ENCODE data around the gene EPHA5.

The EPHA5 gene

DNA sequence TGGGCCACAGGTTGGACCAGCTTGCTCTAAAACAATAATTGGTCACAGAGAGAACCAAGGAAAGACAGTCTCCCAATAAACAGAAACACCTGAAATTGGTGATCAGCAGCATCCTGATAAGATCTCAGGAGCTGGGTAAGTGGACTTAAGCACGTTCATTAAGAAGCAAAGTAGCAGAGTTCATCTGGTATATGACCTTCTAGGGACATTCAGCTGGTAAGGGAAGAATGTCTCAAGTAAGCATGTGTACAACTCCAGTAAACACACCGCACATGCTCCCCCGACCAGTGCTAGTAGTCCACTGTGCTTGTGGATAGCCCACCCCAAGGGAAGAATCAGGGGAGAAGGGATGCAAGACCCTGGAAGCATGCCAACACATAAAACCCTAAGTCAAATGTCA, 216.9 kb downstream of the EPHA5 start:
- H3K36me3 ChIP-seq (ENCODE audit: insufficient read depth, low read length), result no peaks in the 10 kb centered on the region
- no peak overlapping the region for H3K27ac ChIP-seq (ENCODE audit: low read depth, low read length)
- no peaks in the 10 kb centered on the region for H3K79me2 ChIP-seq (ENCODE audit: control insufficient read depth, insufficient read depth, low read length, unreplicated experiment)
- no peaks in the 10 kb centered on the region for H3K4me1 ChIP-seq (ENCODE audit: control insufficient read depth, insufficient read depth, low read length, unreplicated experiment)
- H3K27me3 ChIP-seq (ENCODE audit: insufficient read depth, low read length), result no peaks in the 10 kb centered on the region
- H3K4me3 ChIP-seq (ENCODE audit: low read depth, low read length), result no peak overlapping the region
- no peak overlapping the region for H2AFZ ChIP-seq (ENCODE audit: low read length, unreplicated experiment)

GRCh38 chr4:65450899-65451298, 219.4 kb downstream of the EPHA5 start:
- Histone ChIP-seq H3K4me3 (ENCODE audit: low read depth, low read length) (no peak overlapping the region), H3K36me3 (ENCODE audit: insufficient read depth, low read length) (no peaks in the 10 kb centered on the region), H2AFZ (ENCODE audit: low read length, unreplicated experiment) (no peak overlapping the region), H3K4me1 (ENCODE audit: control insufficient read depth, insufficient read depth, low read length, unreplicated experiment) (no peaks in the 10 kb centered on the region), H3K79me2 (ENCODE audit: control insufficient read depth, insufficient read depth, low read length, unreplicated experiment) (no peaks in the 10 kb centered on the region), H3K27me3 (ENCODE audit: insufficient read depth, low read length) (no peaks in the 10 kb centered on the region), H3K27ac (ENCODE audit: low read depth, low read length) (no peak overlapping the region)

DNA sequence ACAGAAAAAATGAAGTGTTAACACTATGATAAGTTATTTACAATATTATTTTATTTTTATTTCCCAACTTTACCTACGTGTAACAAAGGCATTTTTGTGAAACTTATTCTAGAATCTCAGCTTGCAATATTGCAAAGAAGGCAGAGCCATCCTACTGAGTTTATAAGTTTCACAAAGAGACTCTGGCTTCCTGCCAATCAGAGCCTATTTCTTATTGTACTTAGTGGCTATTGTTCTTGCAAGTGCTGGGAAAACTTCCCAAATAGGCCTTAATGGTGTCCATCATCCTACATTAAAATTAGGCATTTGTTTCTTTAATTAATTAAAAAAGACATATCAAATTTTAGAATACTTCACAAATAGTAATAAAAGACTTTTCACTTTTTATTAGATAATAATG, 233.2 kb downstream of the EPHA5 start:
- Histone ChIP-seq H2AFZ (ENCODE audit: low read length, unreplicated experiment) (no peak overlapping the region), H3K36me3 (ENCODE audit: insufficient read depth, low read length) (no peaks in the 10 kb centered on the region), H3K4me1 (ENCODE audit: control insufficient read depth, insufficient read depth, low read length, unreplicated experiment) (no peaks in the 10 kb centered on the region), H3K4me3 (ENCODE audit: low read depth, low read length) (no peak overlapping the region), H3K27ac (ENCODE audit: low read depth, low read length) (no peak overlapping the region), H3K27me3 (ENCODE audit: insufficient read depth, low read length) (no peaks in the 10 kb centered on the region), H3K79me2 (ENCODE audit: control insufficient read depth, insufficient read depth, low read length, unreplicated experiment) (no peaks in the 10 kb centered on the region)

DNA sequence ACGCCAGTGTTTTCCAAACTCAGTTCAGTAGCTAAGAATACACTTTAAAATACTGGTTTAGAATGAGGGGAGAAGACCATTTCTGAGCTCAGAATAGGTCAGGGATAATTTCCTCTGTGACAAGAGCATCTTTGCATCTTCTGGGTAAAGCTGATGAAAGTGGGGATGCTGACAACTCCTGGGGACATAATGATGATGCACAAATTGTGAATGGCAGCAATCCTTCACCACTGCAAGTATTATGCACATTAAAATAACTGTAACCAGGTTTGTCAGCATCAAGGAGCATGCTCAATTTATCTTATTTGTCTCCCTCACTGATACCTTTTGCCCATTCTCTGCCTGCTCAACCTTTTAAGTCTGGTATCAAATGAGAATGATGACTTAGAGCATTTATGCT, 248.2 kb downstream of the EPHA5 start:
- H3K4me1 ChIP-seq (ENCODE audit: control insufficient read depth, insufficient read depth, low read length, unreplicated experiment), result no peaks in the 10 kb centered on the region
- no peaks in the 10 kb centered on the region for H3K36me3 ChIP-seq (ENCODE audit: insufficient read depth, low read length)
- H3K79me2 ChIP-seq (ENCODE audit: control insufficient read depth, insufficient read depth, low read length, unreplicated experiment), result no peaks in the 10 kb centered on the region
- H3K27me3 ChIP-seq (ENCODE audit: insufficient read depth, low read length), result no peaks in the 10 kb centered on the region
- no peak overlapping the region for H2AFZ ChIP-seq (ENCODE audit: low read length, unreplicated experiment)
- H3K27ac ChIP-seq (ENCODE audit: low read depth, low read length), result no peak overlapping the region
- H3K4me3 ChIP-seq (ENCODE audit: low read depth, low read length), result no peak overlapping the region

DNA sequence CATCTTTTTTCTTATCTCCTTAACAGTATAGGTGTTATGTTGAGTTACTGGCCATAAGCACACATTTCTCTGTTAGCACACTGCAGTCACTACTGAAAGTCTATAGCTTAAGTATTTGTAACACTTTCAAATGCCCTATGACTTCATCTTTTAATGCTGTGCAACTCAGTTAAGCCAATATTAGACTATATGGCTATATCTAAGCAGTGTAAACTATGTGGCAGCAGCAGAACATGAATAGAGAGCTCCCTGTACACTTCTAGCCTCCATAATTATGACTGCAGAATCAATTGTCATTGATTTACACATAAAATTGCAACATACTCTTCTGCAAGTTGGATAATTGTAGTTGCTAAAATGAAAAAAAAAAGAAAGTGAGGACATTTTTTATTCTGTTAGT, 250.3 kb downstream of the EPHA5 start:
- Histone ChIP-seq H3K27me3 (ENCODE audit: insufficient read depth, low read length) (no peaks in the 10 kb centered on the region), H3K79me2 (ENCODE audit: control insufficient read depth, insufficient read depth, low read length, unreplicated experiment) (no peaks in the 10 kb centered on the region), H2AFZ (ENCODE audit: low read length, unreplicated experiment) (no peak overlapping the region), H3K27ac (ENCODE audit: low read depth, low read length) (no peak overlapping the region), H3K4me1 (ENCODE audit: control insufficient read depth, insufficient read depth, low read length, unreplicated experiment) (no peaks in the 10 kb centered on the region), H3K36me3 (ENCODE audit: insufficient read depth, low read length) (no peaks in the 10 kb centered on the region), H3K4me3 (ENCODE audit: low read depth, low read length) (no peak overlapping the region)

GRCh38 chr4:65416891-65417290, 253.4 kb downstream of the EPHA5 start:
- Histone ChIP-seq H3K27ac (ENCODE audit: low read depth, low read length) (no peak overlapping the region), H3K4me1 (ENCODE audit: control insufficient read depth, insufficient read depth, low read length, unreplicated experiment) (no peaks in the 10 kb centered on the region), H3K79me2 (ENCODE audit: control insufficient read depth, insufficient read depth, low read length, unreplicated experiment) (no peaks in the 10 kb centered on the region), H3K4me3 (ENCODE audit: low read depth, low read length) (no peak overlapping the region), H3K36me3 (ENCODE audit: insufficient read depth, low read length) (no peaks in the 10 kb centered on the region), H2AFZ (ENCODE audit: low read length, unreplicated experiment) (peak overlapping the region; percentile 7), H3K27me3 (ENCODE audit: insufficient read depth, low read length) (no peaks in the 10 kb centered on the region)

DNA sequence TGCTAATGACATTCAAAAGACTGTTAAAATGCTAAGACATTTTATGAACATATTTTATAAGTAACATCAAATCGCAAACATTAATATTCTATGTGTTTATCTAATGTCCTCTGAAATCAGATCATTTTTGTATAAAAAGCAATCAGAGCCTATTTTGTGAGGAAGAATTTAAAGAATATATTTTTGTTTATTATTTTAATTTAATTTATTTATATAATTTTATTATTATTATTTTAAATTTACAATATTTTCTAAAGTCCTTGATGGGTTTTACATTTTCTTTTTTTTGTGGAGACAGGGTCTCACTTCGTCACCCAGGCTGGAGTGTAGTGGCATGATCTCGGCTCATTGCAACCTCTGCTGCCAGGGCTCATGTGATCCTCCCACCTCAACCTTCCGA, 262.8 kb downstream of the EPHA5 start:
- no peaks in the 10 kb centered on the region for H3K4me1 ChIP-seq (ENCODE audit: control insufficient read depth, insufficient read depth, low read length, unreplicated experiment)
- H3K27me3 ChIP-seq (ENCODE audit: insufficient read depth, low read length), result no peaks in the 10 kb centered on the region
- H3K4me3 ChIP-seq (ENCODE audit: low read depth, low read length), result no peak overlapping the region
- H3K36me3 ChIP-seq (ENCODE audit: insufficient read depth, low read length), result no peaks in the 10 kb centered on the region
- H2AFZ ChIP-seq (ENCODE audit: low read length, unreplicated experiment), result no peak overlapping the region
- no peak overlapping the region for H3K27ac ChIP-seq (ENCODE audit: low read depth, low read length)
- no peaks in the 10 kb centered on the region for H3K79me2 ChIP-seq (ENCODE audit: control insufficient read depth, insufficient read depth, low read length, unreplicated experiment)

GRCh38 chr4:65401083-65401482, 269.2 kb downstream of the EPHA5 start:
- H3K36me3 ChIP-seq (ENCODE audit: insufficient read depth, low read length), result no peaks in the 10 kb centered on the region
- H3K79me2 ChIP-seq (ENCODE audit: control insufficient read depth, insufficient read depth, low read length, unreplicated experiment), result no peaks in the 10 kb centered on the region
- no peak overlapping the region for H2AFZ ChIP-seq (ENCODE audit: low read length, unreplicated experiment)
- no peak overlapping the region for H3K27ac ChIP-seq (ENCODE audit: low read depth, low read length)
- H3K4me1 ChIP-seq (ENCODE audit: control insufficient read depth, insufficient read depth, low read length, unreplicated experiment), result no peaks in the 10 kb centered on the region
- no peak overlapping the region for H3K4me3 ChIP-seq (ENCODE audit: low read depth, low read length)
- H3K27me3 ChIP-seq (ENCODE audit: insufficient read depth, low read length), result no peaks in the 10 kb centered on the region

GRCh38 chr4:65399084-65399483, 271.2 kb downstream of the EPHA5 start:
- Histone ChIP-seq H3K27me3 (ENCODE audit: insufficient read depth, low read length) (no peaks in the 10 kb centered on the region), H3K79me2 (ENCODE audit: control insufficient read depth, insufficient read depth, low read length, unreplicated experiment) (no peaks in the 10 kb centered on the region), H3K4me1 (ENCODE audit: control insufficient read depth, insufficient read depth, low read length, unreplicated experiment) (no peaks in the 10 kb centered on the region), H3K36me3 (ENCODE audit: insufficient read depth, low read length) (no peaks in the 10 kb centered on the region), H3K27ac (ENCODE audit: low read depth, low read length) (no peak overlapping the region), H2AFZ (ENCODE audit: low read length, unreplicated experiment) (no peak overlapping the region), H3K4me3 (ENCODE audit: low read depth, low read length) (no peak overlapping the region)

GRCh38 chr4:65393078-65393477, 277.2 kb downstream of the EPHA5 start:
- Histone ChIP-seq H3K36me3 (ENCODE audit: insufficient read depth, low read length) (no peaks in the 10 kb centered on the region), H2AFZ (ENCODE audit: low read length, unreplicated experiment) (peak overlapping the region; percentile 22), H3K27me3 (ENCODE audit: insufficient read depth, low read length) (no peaks in the 10 kb centered on the region), H3K27ac (ENCODE audit: low read depth, low read length) (no peak overlapping the region), H3K4me1 (ENCODE audit: control insufficient read depth, insufficient read depth, low read length, unreplicated experiment) (no peaks in the 10 kb centered on the region), H3K79me2 (ENCODE audit: control insufficient read depth, insufficient read depth, low read length, unreplicated experiment) (no peaks in the 10 kb centered on the region), H3K4me3 (ENCODE audit: low read depth, low read length) (no peak overlapping the region)

- no peaks in the 10 kb centered on the region for H3K36me3 ChIP-seq (ENCODE audit: insufficient read depth, low read length)
- H3K79me2 ChIP-seq (ENCODE audit: control insufficient read depth, insufficient read depth, low read length, unreplicated experiment), result no peaks in the 10 kb centered on the region
- no peak overlapping the region for H2AFZ ChIP-seq (ENCODE audit: low read length, unreplicated experiment)
- H3K4me3 ChIP-seq (ENCODE audit: low read depth, low read length), result no peak overlapping the region
- no peak overlapping the region for H3K27ac ChIP-seq (ENCODE audit: low read depth, low read length)
- H3K4me1 ChIP-seq (ENCODE audit: control insufficient read depth, insufficient read depth, low read length, unreplicated experiment), result no peaks in the 10 kb centered on the region
- no peaks in the 10 kb centered on the region for H3K27me3 ChIP-seq (ENCODE audit: insufficient read depth, low read length)
These were observed 277.8 kb downstream of the EPHA5 start for GRCh38 chr4:65392488-65392887.

DNA sequence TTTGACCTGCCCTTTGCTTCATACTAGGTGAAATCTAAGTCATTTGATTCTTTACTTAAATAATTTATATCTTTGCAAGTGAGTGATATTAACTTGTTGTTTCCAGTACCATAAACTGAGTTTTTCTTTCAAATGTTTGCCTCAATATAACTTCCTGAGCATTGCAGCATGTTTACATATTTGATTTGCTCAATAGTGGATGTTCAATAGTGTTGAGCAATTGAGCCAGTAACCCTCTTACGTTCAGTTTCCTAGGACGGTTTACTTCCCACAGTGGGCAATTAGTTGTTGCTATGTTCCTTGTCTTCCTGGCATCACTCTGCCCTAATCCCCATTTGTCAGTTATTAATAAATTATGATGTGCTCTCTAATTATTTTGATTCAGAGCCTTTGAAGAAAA, 278.5 kb downstream of the EPHA5 start:
- H3K36me3 ChIP-seq (ENCODE audit: insufficient read depth, low read length), result no peaks in the 10 kb centered on the region
- H3K4me1 ChIP-seq (ENCODE audit: control insufficient read depth, insufficient read depth, low read length, unreplicated experiment), result no peaks in the 10 kb centered on the region
- no peaks in the 10 kb centered on the region for H3K27me3 ChIP-seq (ENCODE audit: insufficient read depth, low read length)
- H3K4me3 ChIP-seq (ENCODE audit: low read depth, low read length), result no peak overlapping the region
- no peak overlapping the region for H2AFZ ChIP-seq (ENCODE audit: low read length, unreplicated experiment)
- no peak overlapping the region for H3K27ac ChIP-seq (ENCODE audit: low read depth, low read length)
- no peaks in the 10 kb centered on the region for H3K79me2 ChIP-seq (ENCODE audit: control insufficient read depth, insufficient read depth, low read length, unreplicated experiment)
